Measurements from ENCODE around the gene KRT13. TPM values are rescaled to one million over a fixed set of nuclear protein-coding genes. Genes with fewer than 3 reads are reported as not detected.

KRT13 gene
- total and polyA plus RNA-seq, 2 experiments from 2014 or later: not detected

- no peak overlapping the region for H3K4me2 ChIP-seq
- no peak overlapping the region for H3K27ac ChIP-seq (ENCODE audit: low read depth)
- Mint-ChIP-seq H3K27me3 (ENCODE audit: insufficient read depth, low read depth, poor library complexity) (peaks cover 31% of the 10 kb centered on the region), H3K27ac (no peak overlapping the region), H3K4me1 (peaks cover 20% of the 10 kb centered on the region), H3K36me3 (ENCODE audit: low read depth) (no peaks in the 10 kb centered on the region), H3K4me3 (no peak overlapping the region), H3K9me3 (peaks cover 7% of the 10 kb centered on the region)
- H3K9me2 ChIP-seq (ENCODE audit: insufficient read depth): no peaks in the 10 kb centered on the region
- no peaks in the 10 kb centered on the region for H3K79me2 ChIP-seq (replicated peaks; ENCODE audit: insufficient read depth)
- H4K20me1 ChIP-seq (replicated peaks; ENCODE audit: insufficient read depth): no peaks in the 10 kb centered on the region
- DNase-seq (ENCODE audit: low spot score) (no peak), ATAC-seq (no peak)
- H3K4me1 ChIP-seq (ENCODE audit: insufficient read depth): peaks cover 6% of the 10 kb centered on the region
- H2AFZ ChIP-seq: no peak overlapping the region
- H3F3A ChIP-seq (replicated peaks; ENCODE audit: low read depth): no peaks in the 10 kb centered on the region
- no peaks in the 10 kb centered on the region for H3K27me3 ChIP-seq (ENCODE audit: insufficient read depth)
- H3K4me3 ChIP-seq: no peak overlapping the region
- TF ChIP-seq JUNB (IDR thresholded peaks at IDR 0.05; ENCODE audit: unreplicated experiment): no peak
- no peak for TF ChIP-seq ZNF462 (CRISPR knock-in tag; IDR thresholded peaks at IDR 0.05)
- TF ChIP-seq EZH2 (IDR thresholded peaks at IDR 0.05; ENCODE audit: low read depth, unreplicated experiment): no peak
- no peaks in the 10 kb centered on the region for H3K36me3 ChIP-seq (ENCODE audit: insufficient read depth)
Observed at GRCh38 chr17:41551365-41551764, 46.0 kb upstream of the KRT13 start.

- no peak for TF ChIP-seq CTCF (conservative IDR thresholded peaks at IDR 0.05; ENCODE audit: low read depth in 2 of 2)
- TF ChIP-seq STAT1 (IDR thresholded peaks at IDR 0.05; ENCODE audit: unreplicated experiment): no peak
- no peak for TF ChIP-seq ETS1 (IDR thresholded peaks at IDR 0.05)
- TF ChIP-seq ZNF331 (CRISPR knock-in tag; IDR thresholded peaks at IDR 0.05; ENCODE audit: low read depth): no peak
- no peak for TF ChIP-seq EZH2 (IDR thresholded peaks at IDR 0.05; ENCODE audit: low read depth, unreplicated experiment)
- no peak for TF ChIP-seq NANOG (IDR thresholded peaks at IDR 0.05; ENCODE audit: borderline replicate concordance)
- H3K4me3 ChIP-seq: no peak overlapping the region
- DNase-seq (ENCODE audit: low spot score) (no peak), ATAC-seq (no peak)
- no peaks in the 10 kb centered on the region for H3K27me3 ChIP-seq (ENCODE audit: insufficient read depth)
- no peak overlapping the region for H3K27ac ChIP-seq (ENCODE audit: low read depth)
- no peak overlapping the region; the same call in 1 of the 2 replicates for H3K27ac Mint-ChIP-seq
- peaks cover 10% of the 10 kb centered on the region for H3K4me1 ChIP-seq (ENCODE audit: insufficient read depth)
- H2AFZ ChIP-seq: peak overlapping the region; percentile 8; the same call in 1 of the 2 replicates
- peaks cover 25% of the 10 kb centered on the region for H3K4me1 Mint-ChIP-seq
- no peaks in the 10 kb centered on the region for H3K9me2 ChIP-seq (ENCODE audit: insufficient read depth)
- H3K4me3 Mint-ChIP-seq: no peak overlapping the region; the same call in 2 of the 3 replicates
- no peaks in the 10 kb centered on the region for H3F3A ChIP-seq (replicated peaks; ENCODE audit: low read depth)
- H4K20me1 ChIP-seq (replicated peaks; ENCODE audit: insufficient read depth): no peaks in the 10 kb centered on the region
- H3K4me2 ChIP-seq: no peak overlapping the region; the same call in 1 of the 2 replicates
- no peaks in the 10 kb centered on the region for H3K36me3 ChIP-seq (ENCODE audit: insufficient read depth)
- H3K36me3 Mint-ChIP-seq (ENCODE audit: low read depth): no peaks in the 10 kb centered on the region
- peaks cover 7% of the 10 kb centered on the region for H3K9me3 Mint-ChIP-seq
- no peaks in the 10 kb centered on the region for H3K79me2 ChIP-seq (replicated peaks; ENCODE audit: insufficient read depth)
- H3K27me3 Mint-ChIP-seq (ENCODE audit: insufficient read depth, low read depth, poor library complexity): peaks cover 33% of the 10 kb centered on the region
Observed at GRCh38 chr17:41549596-41550039, 44.2 kb upstream of the KRT13 start.
